Activated CD4-positive, alpha-beta T cell treated with anti-CD3 and anti-CD28 coated beads for 48 hours (primary cell): ENCODE data around the gene CCIN.
"Not testable (repeated sequence)": the region's sequence is repeated elsewhere in the genome, so short reads cannot be mapped to it uniquely, and the experiment has no call there.

Experiments
- DNase-seq: peaks from one replicate; pipeline ENCODE4 v3.0.0-alpha.2; 2020

Gene CCIN

DNA sequence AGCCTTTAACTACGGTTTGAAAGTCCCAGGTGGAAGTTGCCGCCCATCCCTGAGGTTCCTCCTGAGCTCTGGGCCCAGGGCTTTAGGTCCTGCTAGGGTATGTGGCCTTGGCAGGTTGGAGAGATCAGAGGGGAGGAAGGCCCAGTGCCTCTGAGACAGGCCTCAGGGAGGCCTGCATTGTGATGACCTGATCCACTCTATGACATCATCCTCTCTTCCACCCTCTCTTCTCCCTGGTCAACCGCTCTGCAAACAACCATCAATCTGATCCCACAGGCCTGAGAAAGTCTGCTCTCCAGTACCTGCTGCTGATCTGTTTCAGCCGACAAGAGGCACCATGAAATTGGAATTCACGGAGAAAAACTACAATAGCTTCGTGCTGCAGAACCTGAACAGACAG is at the start of gene CCIN:
Gene CCIN (plus strand): TSS at position 223 of the 400 bp plus-strand sequence. CDS start 115 bp downstream, at position 338.
- no peak for DNase-seq

DNA sequence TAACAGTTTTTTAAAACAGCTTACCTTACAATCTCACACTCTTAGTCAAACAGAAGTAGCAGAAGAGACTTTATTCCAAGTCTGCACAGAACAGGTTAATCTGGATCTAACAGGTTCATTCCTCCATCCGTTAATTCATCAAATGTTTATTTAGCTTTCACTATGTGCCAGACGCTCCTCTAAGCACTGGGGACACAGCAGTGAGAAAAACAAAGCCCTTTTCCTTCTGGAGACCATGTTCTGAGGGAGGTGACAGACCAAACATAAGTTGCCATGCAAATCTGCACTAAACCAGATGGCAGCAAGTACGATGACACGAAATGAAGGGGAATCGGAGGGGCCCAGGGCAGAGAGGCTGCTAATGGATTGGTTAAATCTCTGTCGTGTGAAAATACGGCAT is 49.7 kb upstream of the CCIN start:
- no peak for DNase-seq

DNA sequence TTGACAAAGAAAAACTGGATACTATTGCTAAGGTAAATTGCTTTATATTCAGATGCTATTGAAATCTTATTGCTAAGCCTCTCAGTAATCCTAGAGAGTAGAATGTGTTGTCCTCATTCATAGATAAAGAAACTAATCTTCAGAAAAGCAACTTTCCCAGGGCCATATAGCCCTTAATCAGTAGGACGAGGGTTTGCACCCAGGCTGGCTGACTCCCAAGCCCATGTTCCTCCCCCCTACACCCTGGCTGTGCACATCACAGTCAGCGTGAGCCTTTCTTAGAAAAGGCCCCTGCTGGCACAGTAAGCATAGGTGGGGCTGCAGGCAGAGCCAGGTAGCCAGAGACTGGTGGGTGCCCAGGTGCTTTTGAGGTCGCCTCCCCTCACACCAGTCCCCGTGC is 48.5 kb upstream of the CCIN start:
- DNase-seq: no peak

DNA sequence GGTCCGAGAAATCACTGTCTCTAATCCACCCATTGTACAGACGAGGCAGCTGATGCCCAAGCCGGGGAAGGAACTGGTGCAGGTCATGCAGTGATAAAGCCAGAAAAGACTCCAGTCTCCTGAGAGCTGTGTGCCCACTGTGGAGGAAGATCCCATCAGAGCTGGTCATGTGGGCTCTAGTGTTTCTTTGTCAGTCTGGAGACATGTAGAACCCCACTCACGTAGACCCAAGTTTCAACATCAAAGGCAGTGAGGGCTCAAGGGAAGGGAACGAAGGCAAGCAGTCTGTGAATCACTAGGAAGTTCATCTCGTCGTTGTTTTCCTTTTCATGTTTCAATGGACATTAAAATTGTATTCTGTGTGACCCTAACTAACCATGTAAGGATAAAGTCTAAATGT is 47.2 kb upstream of the CCIN start:
- DNase-seq: no peak

DNA sequence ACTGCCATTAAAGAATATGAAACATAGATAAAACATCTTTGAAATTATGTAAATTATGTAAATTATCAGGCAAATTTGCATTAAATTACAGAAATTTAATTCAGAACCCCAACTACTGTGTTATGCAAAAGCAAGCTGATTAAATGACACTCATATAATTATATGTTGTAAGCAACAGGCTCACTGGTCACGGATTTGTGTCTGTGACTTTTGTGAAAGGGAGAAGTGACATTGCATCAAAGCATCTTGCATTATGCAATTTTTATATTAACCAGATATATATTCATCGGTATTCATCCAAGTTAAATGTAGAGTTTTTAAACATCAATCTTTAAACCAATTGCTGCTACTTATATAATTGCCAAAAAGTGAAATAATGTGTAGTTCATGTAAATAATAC is 45.7 kb upstream of the CCIN start:
- DNase-seq: no peak

DNA sequence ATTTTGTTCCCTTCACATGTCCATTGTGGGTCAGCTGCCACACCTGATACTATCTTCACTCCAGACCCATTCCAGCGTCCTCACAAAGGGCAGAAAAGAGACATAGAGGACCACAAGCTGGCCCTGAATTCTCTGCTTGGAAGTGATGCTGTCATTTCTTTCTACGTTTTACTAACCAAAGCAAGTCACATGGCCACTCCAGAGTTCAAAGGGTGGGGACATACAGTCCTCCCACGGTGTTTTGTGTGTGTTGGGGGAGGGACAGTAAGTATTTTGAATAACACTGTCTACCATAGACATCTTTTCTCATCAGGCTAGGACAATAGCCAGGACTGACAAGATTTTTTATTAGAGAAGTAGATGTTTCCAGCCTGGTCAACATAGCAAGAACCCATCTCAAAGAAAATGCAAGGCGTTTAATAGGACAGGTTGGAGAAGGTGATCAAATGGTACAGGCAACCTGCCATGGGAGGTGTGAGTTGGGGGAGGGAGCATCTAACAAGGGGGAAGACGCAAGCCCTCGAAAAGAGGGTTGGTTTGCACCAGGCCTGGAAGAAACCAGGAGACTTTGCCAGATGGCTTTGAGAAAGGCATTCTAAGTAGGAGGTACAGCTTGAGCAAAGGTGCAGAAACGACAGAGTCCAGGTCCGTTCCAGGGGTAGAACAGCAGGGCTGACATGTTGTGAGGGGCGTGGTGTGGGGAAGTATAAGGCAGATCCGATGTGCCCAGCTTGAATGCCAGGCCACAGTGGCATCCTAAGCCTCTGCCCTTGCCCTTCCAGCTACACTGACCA is 43.9 kb upstream of the CCIN start:
- no peak for DNase-seq

DNA sequence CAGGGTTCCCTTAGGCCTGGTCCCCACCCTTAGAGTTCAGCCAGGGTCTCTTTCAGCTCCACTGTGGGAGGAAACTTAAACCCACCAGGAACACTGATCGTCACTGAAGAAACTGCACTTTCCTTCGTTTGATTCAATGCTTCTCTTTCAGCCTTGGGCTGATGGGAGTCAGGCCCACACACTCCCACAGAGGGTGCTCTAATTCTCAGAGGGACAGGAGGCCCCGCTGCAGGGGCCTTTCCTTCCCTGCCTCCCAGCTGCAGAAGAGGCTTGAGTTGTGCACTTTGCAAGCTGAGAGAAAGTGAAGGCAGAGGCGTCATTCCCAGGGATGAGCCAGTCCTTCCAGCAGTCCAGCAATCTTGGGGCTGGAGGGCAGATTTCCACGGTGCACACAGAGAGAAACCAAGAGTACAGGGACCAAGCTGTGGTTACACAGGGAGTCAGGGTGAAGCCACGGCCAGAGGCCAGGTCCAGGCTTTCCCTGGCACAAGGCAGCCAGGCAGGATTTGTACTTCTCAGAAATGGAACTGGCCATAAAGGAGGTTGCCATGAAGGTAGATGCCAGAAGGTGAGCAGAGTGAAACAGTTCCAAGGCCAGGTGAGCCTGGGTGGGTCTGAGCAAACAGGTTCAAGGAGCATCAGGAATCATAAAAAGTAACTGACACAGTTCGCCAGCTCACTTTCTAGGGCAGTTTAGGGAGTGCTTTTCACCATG is 43.0 kb upstream of the CCIN start:
- no peak for DNase-seq

DNA sequence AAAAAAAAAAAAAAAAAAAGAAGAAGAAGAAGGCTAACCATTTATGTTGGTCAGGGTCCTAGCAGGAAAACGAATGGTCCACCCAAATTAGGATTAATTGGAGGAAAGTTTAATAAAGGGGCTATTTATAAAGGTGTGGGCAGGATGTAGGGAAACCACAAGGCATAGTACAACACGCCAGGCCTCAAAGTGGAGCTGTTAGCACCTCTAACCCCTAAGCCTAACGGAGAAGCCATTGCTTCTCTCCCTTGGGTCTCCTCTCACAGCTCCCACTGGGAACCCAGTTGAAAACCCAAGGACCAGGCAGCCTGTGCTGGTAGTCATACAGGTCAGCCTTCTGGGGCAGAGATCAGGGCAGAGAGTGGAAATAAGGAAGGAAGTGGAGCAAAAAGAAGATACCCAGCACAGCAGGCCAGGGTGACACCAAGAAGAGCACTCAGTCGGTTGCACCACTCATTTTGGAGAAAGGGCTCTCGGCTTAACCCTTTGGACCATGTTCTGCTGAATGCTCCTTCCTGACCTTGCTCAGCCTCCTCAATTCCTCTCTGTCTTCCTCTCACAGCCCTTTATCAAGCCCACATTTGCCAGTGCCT is 41.4 kb upstream of the CCIN start:
- no peak for DNase-seq

DNA sequence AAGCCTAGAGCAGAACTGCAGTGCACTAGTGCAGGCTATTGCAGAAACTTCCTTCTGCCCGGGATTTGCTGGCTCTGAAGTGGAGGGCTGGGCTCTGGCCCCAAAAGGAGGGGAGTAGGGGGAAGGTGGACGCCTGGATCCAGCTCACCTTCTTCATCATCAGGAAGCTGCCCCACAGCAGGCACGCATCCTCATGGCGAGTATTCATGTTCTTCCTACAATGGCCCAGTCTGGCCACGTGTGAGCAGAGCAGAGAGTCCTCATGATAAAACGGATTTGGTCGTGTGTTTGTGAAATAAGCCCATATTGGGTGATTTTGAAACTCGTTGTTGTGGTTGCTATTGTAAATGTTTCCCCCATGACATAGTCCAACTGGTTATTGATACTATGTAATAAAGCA is 40.8 kb upstream of the CCIN start:
- DNase-seq: no peak

DNA sequence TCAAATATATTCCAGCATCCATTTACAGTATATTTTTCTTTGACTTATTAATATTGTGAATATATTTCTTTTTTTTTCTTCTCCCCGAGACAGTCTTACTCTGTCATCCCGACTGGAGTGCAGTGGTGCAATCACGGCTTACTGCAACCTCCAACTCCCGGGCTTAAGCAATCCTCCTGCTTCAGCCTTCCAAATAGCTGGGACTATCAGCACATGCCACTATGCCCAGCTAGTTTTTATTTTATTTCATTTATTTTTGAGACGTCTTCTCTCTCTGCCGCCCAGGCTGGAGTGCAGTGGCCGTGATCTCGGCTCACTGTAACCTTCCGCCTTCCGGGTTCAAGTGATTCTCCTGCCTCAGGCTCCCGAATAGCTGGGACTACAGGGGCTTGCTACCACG is 40.0 kb upstream of the CCIN start:
- no peak for DNase-seq

DNA sequence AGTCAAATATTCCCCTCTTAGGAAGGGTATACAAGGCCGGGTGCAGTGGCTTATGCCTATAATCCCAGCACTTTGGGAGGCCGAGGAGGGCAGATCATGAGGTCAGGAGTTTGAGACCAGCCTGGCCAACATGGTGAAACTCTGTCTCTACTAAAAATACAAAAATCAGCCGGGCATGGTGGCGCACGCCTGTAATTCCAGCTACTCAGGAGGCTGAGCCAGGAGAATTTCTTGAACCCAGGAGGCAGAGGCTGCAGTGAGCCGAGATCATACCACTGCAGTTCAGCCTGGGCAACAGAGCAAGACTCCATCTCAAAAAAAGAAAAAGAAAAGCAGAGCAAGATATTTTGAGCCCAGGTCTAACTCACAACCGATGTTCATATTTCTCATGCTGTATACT is 37.5 kb upstream of the CCIN start:
- not testable (repeated sequence) for DNase-seq

DNA sequence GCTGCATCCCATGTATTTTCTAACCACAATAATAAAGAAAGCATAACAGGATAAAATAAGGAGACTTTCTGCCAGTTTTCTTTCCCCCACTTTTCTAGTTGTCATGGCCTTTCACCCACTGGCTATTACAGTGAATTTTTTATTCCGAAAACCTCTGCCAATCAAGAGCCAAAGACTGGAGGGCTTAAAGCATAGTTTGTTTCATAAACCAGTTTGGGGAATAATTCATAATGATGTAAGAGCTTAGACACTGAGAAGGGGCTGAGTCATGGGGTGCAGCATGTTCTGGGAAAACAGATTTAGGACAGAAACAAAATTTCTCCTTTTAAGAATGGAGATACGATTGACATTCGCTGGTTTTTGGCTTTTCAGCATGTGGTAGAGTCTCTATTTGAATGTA is 37.1 kb upstream of the CCIN start:
- no peak for DNase-seq

DNA sequence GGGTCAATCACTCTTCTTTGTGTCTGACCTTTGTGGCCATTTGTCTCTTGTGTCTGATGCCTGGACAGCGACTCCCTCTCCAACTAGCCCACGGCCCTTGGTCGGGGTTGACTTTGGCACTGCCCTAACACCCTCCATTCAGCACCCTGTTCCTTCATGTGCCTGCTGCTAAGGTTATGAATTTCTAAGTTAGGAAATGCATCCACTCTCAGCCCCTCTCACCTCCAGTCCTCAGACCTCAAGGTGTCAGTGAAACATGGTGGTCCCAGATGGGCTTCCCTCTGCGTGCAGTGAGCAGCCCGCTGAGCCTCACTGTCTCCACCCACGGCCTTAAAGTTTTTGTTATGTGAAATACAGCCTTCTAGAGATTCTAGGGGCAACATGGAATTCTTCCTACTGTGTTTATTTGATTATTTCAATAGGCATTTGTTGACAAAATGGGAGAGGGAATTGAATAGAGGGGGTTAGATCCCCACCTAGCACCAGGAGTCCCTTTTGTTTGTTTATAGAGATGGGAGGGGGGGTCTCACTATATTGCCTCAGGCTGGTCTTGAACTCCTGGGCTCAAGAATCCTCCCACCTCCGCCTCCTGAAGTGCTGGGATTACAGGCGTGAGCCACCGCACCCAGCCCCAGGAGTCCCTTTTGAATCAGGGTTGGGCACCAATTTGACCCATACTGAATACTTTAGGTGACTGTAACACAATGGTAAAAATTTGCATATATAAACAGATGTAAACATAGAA is 34.3 kb upstream of the CCIN start:
- DNase-seq: no peak

DNA sequence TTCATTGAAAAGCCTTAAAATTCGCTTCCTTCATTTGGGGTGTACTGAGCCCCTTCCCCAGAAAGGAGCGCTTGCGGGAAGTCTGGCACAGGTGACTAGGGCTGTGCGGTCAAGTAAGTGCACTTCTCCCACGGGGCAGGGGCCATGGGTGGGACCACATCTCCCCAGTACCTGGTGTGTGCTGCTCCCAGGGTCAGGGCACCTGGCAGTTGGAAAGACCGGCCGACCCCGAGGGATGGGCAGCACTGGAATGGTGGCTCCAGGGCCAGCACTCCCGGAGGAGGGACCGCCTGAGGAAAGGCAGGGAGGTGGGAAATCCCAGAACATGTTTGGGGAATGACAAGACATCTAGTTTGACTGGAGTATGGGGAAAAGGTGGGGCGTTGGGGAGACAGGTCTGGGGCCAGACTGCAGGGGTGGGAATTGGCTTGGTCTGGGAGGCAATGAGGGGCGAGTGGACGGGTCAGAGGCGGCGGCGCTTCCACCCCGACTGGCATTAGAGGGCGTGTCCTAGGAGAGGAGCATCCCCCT is 33.4 kb upstream of the CCIN start:
- no peak for DNase-seq

DNA sequence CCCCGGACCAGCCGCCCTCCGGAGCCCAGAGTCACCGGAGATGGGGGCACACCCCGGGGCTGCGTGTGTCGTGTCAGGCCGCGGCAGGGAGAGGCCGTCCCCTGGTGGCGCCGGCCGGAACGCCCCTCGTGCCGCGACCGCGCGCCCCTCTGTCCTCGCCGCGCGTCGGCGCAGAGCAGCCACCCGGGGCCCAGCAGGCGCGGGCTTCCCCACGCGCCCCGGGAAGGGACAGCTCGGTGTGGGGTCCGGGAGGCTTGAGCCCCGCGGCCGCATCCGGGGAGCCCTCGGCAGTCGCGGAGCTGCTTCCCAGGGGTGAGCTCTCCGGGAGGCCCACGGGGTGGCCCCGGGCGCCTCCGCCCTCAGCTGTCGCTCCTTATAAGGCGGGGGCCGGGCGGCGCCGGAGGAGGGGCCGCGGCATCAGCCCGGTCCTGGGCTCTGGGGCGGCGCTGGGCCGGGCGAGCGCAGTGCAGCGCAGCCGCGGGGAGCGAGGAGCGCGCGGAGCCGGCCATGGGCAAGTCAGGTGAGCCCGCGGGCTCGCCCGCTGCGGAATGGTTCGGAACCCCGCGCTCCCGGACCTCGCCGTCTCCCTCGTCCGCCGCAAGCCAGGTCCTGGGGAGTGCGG is 32.8 kb upstream of the CCIN start, which contains the start of gene GLIPR2:
Gene GLIPR2 (plus strand): TSS at position 462 of the 622 bp plus-strand sequence. CDS start 46 bp downstream, at position 508.
- peak; percentile 81 for DNase-seq

DNA sequence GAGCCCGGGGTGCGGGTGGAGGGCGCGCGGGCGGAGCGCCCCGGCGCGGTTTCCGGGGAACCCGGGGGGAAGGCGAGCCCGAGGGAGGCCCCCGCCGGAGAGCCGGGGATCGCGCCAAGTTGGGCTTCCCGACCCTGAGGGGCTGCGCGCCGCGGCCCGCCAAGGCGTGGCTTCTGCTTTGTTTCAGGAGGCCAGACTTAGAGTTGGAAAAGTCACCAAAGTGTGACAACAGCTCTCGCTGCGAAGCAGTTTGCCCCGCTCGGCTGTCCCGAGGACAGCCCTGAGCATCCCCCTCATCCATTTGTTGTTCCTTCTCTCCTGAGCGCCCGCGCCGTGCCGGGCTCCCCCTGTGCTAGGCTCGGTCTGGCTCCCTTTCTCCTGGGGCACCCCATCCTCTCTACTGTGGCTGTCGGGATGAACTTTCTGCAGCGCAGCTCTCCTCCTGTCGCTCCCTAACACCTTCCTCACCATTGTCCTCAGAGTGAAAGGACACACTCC is 32.2 kb upstream of the CCIN start:
- no peak for DNase-seq

DNA sequence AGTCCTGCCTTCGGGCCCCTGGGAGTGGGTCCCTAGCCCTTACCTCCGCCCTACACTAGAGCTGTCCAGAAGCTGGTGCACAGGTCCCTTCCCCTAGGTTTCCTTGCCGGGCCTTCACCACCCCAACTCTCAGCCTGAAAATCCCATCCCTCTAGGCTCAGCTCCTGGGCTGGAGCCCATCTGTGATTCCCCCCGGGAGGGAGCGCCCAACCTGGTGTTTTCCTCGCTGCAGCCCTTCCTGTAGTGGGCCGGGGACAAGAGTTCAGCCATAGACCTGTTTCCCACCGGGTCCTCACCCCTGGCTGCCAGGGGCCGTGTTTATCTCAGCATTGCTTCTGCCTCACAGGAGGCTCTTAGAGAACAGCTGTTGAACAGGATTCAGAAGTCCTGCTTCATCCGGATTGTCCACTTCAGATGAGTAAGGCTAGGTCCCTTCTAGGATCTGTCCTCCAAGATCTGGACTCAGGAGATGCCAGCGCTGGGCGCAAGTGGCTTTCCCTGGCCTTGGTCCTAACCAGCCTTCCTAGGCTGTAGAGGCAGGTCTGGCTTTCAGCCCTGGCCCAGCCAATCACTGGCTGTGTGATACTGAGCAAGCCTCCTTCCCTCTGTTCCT is 31.7 kb upstream of the CCIN start:
- no peak for DNase-seq

DNA sequence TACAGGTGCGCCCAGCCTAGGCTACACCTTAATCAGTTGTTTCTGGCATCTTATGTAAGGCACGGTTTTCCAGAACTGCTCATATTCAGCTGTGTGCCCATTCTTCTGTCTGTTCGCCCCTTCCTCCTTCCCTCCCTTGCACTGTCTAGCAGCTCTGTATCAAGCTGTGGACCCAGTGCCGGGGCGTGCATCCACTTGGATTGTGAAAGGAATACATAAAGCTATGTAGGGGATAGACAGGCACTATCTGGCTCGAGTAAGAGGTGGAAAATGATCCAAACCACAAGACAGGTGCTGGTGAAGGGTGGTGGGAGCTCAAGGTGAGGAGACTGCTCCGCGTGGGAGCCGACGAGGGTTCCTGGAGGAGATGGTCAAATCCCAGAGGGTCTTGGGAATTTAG is 30.7 kb upstream of the CCIN start:
- no peak for DNase-seq

DNA sequence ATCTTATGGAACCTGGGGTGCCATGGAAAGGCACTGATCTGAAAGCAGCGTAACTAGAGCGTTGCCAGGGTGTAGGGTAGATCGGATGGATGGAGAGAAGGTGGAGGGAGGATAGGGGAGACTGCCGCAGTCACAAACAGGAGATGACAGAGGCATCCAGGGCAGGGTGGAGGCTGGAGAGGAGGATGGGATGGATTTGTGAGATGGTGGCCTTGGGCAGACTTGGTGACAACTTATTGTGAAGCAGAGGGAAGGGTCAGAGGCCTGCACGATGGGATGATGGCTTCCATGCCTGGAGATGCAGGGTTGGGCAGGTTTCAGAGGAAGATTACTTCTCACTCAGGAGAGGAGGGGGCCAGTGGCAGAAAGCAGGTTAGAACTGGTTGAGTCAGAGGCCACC is 30.3 kb upstream of the CCIN start:
- no peak for DNase-seq

DNA sequence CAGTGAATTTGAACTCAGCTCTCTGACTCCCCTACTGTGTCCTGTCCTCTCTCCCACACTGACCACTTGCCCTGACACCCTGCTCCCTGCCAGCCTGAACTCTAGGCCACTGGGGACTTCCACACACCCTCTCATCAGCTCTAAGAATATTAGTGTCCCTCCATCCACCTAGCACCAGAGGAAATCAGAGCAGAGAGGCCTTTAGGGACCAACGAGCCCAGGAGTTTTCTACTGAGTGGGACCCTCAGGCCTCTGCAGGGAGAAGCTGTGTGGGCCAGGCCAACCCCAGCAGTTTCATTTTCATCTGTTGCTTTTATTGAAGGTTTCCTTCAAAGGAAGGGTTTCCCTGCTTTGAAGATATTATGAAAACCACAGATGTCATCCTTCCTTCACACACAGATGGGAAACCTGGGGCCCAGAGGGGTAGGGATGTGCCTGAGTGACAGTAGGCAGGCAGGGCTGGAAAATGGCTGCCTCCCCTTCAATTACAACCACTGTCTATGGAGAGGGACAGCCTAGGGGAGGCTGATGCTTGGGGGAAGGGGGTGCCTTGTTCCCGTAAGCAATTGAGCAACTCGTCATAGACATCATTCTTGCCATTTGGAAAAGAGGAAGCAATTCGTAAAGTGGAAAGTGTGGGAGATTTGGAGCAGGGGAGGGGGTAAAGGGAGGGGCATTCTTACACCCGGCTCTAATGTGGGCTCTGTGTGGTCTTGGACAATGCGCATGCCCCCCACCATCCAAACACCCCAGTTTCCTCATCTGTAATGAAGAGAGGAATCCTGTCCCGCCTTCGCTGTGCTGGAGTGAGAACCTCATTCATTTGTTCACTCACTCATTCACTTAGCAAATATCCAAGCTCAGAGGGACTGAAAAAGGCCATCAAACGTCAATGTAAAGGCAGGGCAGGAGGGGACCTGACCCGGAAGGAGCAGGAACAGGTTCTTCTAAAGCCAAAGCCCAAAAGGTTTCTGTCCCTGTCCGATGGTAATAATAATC is 28.8 kb upstream of the CCIN start:
- peak; percentile 53 for DNase-seq

DNA sequence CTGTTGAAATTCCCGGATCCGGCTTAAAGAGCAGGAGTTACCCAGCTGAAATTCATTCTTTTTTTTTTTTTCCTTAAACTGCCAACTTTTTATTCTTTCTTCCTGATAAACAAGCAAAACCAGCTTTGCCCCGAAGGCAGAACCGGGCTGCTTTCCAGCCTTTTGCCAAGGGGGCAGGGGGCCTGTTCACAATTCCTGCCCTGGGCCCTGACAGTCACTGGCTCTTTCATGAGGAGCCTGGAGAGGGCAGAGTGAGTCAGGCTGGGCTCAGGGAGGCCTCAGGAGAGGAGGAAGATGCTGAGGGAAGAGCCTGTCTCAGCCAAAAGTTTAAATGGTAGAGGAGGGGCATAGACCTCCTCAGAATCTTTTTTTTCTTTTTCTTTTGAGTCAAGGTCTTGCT is 27.9 kb upstream of the CCIN start:
- DNase-seq: no peak
